Thyroid gland (tissue), 4 donors: ENCODE data around the gene STAC.

Source experiments
- CTCF ChIP-seq, 6 experiments: fragments of 200-600 bp in 3 of 6; fragments of 450-650 bp in 3 of 6; sonication (generic) in 3 of 6; IDR thresholded peaks; one replicate each; pipeline ENCODE4 v1.5.1; 2016 to 2019; ENCODE audit warnings: antibody characterized with exemption in 6 of 6, mild to moderate bottlenecking in 2 of 6, inconsistent platforms in 1 of 6, moderate library complexity in 1 of 6
- POLR2A ChIP-seq, 2 donors: fragments of 450-650 bp; IDR thresholded peaks; one replicate each; pipeline ENCODE4 v1.6.1; 2017; ENCODE audit warnings: antibody characterized with exemption in 2 of 2, mild to moderate bottlenecking in 2 of 2, moderate library complexity in 1 of 2

- no peak for TF ChIP-seq CTCF (IDR thresholded peaks at IDR 0.05)
- no peak for TF ChIP-seq POLR2A (IDR thresholded peaks at IDR 0.05)
These were observed 66.8 kb downstream of the STAC start for GRCh38 chr3:36447061-36447460.
